Kidney (tissue), 14 donors: Measurements from ENCODE around the gene IL10RA. TPM values are rescaled to one million over a fixed set of nuclear protein-coding genes. Genes with fewer than 3 reads are reported as not detected.

Experiments
- DNase-seq, 5 donors: peaks; one replicate each; pipeline ENCODE4 v3.0.0-alpha.2; 2013 to 2020
- FAIRE-seq: peaks from 2 replicates; lab custom pipeline; 2012; peaks lifted over from hg19 to GRCh38; lab: Jason Lieb, UNC
- H3K27ac ChIP-seq, 2 donors: one replicate each; pipeline ENCODE4 v1.7.0; 2013; ENCODE audit warnings: low read depth in 2 of 2, low read length in 2 of 2, inconsistent platforms in 1 of 2
- H3K27me3 ChIP-seq: one replicate; pipeline ENCODE4 v1.7.1; 2013; ENCODE audit warnings: low read length, inconsistent platforms; ENCODE audit not compliant: control insufficient read depth, insufficient read depth
- H3K36me3 ChIP-seq, 3 donors: one replicate each; pipeline versions ENCODE4 v1.7.0 to v1.7.1; 2013; ENCODE audit warnings: low read length in 3 of 3, control low read depth in 1 of 3, inconsistent platforms in 1 of 3; ENCODE audit not compliant: insufficient read depth in 3 of 3, control insufficient read depth in 2 of 3
- H3K4me1 ChIP-seq, 3 donors: one replicate each; pipeline versions ENCODE4 v1.7.0 to v1.7.1; 2013; ENCODE audit warnings: low read length in 3 of 3, inconsistent platforms in 1 of 3, low read depth in 1 of 3; ENCODE audit not compliant: control insufficient read depth in 2 of 3, insufficient read depth in 2 of 3
- H3K4me3 ChIP-seq, 3 donors: one replicate each; pipeline versions ENCODE4 v1.7.0 to v1.8.1; 2013; ENCODE audit warnings: low read length in 3 of 3, control low read depth in 1 of 3, inconsistent platforms in 1 of 3
- H3K9ac ChIP-seq, 3 donors: one replicate each; pipeline versions ENCODE4 v1.7.0 to v1.7.1; 2013; ENCODE audit warnings: low read length in 3 of 3, control low read depth in 1 of 3, inconsistent platforms in 1 of 3
- H3K9me3 ChIP-seq, 3 donors: one replicate each; pipeline versions ENCODE4 v1.7.0 to v1.7.1; 2013; ENCODE audit warnings: low read length in 3 of 3, control low read depth in 1 of 3, inconsistent platforms in 1 of 3; ENCODE audit not compliant: control insufficient read depth in 2 of 3, insufficient read depth in 1 of 3
- intact Hi-C: fragments of 100-400 bp; cut with DNase I; formaldehyde crosslinking; loops from one replicate; pipeline ENCODE4 v1.11.1; 2022
- polyA plus RNA-seq: library from polyadenylated mRNA; stranded (reverse); fragments of 350-450 nt; fragmentation: Illumina TruSeq; extraction: RNeasy Lipid Tissue Mini Kit (QIAGEN cat#74804); gene quantifications from one replicate; pipeline ENCODE4 v1.2.3, GENCODE V29; 2014; ENCODE audit warnings: low read depth, low replicate concordance; ENCODE audit not compliant: insufficient read depth
- total RNA-seq: library from RNA; stranded (reverse); fragmentation: NEBNext Ultra II Directional; extraction: Animal tissue kit (Norgen Biotek cat#: 25700); gene quantifications from one replicate; pipeline ENCODE4 v1.2.1, GENCODE V29; 2021
- TF ChIP-seq, protein P1 (sequence below): IDR thresholded peaks from 3 replicates; pipeline ENCODE4 v1.5.1; 2012; ENCODE audit warnings: mild to moderate bottlenecking, moderate library complexity, borderline replicate concordance; ENCODE audit not compliant: insufficient read depth; ENCODE audit errors: extremely low read depth
- donor health status: control.
- donor health status: control.
- donor health status: control.
- donor health status: control.
- donor health status: control.
- donor health status: DM: yes; HTN: yes; CAD: no.
- donor health status: Normal renal cell carcinoma (clear cell type).

Gene IL10RA
- total and polyA plus RNA-seq, 2 donors from 2014 or later, result 1.8 to 37.2 TPM

DNA sequence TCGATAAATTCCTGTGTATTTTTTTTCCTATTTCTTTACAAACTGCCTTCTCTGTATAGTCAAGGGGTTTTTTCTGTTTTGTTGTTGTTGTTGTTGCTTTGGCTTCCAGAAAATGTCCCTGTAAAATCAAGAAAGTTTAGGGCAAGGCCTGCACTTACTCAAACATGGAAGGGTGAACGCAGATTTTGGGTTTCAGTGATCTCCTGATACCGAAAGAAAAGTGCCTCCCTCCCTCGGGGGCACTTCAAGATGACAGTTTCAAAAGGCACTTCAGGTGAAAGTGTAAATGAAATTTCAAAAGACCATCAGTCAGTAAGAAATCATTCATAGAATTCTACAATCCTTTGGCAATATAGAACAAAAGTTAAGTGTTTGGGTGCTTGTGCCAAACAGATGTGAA lies 47.2 kb downstream of the IL10RA start:
- TF ChIP-seq, protein P1, sequence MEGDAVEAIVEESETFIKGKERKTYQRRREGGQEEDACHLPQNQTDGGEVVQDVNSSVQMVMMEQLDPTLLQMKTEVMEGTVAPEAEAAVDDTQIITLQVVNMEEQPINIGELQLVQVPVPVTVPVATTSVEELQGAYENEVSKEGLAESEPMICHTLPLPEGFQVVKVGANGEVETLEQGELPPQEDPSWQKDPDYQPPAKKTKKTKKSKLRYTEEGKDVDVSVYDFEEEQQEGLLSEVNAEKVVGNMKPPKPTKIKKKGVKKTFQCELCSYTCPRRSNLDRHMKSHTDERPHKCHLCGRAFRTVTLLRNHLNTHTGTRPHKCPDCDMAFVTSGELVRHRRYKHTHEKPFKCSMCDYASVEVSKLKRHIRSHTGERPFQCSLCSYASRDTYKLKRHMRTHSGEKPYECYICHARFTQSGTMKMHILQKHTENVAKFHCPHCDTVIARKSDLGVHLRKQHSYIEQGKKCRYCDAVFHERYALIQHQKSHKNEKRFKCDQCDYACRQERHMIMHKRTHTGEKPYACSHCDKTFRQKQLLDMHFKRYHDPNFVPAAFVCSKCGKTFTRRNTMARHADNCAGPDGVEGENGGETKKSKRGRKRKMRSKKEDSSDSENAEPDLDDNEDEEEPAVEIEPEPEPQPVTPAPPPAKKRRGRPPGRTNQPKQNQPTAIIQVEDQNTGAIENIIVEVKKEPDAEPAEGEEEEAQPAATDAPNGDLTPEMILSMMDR, result no peak
- no peaks in the 10 kb centered on the region for H3K4me1 ChIP-seq
- no peak overlapping the region for H3K9ac ChIP-seq
- H3K9me3 ChIP-seq, result no peaks in the 10 kb centered on the region
- H3K4me3 ChIP-seq, result no peak overlapping the region
- intact Hi-C loops, result no loop called here
- DNase-seq (no peak), FAIRE-seq (no peak)
- no peaks in the 10 kb centered on the region for H3K36me3 ChIP-seq
- no peaks in the 10 kb centered on the region for H3K27me3 ChIP-seq
- no peak overlapping the region for H3K27ac ChIP-seq

DNA sequence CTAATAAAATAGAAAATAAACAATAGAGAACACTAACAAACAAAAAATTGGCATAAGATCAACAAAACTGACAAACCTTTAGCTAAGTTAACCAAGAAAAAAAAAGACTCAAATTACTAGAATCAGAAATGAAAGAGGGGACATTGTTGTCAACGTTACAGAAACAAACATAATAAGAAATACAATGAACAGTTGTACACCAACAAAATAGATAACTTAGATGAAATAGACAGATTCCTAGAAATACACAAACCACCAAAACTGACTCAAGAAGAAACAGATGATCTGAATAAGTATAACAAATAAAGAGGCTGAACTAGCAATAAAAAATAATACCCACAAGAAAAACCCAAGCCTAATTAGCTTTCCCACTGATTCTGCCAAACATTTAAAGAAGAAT lies 55.9 kb downstream of the IL10RA start:
- DNase-seq (no peak), FAIRE-seq (no peak)
- H3K4me3 ChIP-seq, result no peak overlapping the region
- no peaks in the 10 kb centered on the region for H3K36me3 ChIP-seq
- H3K9ac ChIP-seq, result no peak overlapping the region
- no peak overlapping the region for H3K27ac ChIP-seq
- no peaks in the 10 kb centered on the region for H3K9me3 ChIP-seq
- H3K4me1 ChIP-seq, result no peaks in the 10 kb centered on the region
- intact Hi-C loops, result no loop called here
- H3K27me3 ChIP-seq, result no peaks in the 10 kb centered on the region
- TF ChIP-seq, protein P1, result no peak

- Histone ChIP-seq H3K27me3 (no peaks in the 10 kb centered on the region), H3K9ac (no peak overlapping the region), H3K9me3 (no peaks in the 10 kb centered on the region), H3K4me3 (no peak overlapping the region), H3K27ac (no peak overlapping the region), H3K36me3 (no peaks in the 10 kb centered on the region), H3K4me1 (no peaks in the 10 kb centered on the region)
- DNase-seq (no peak), FAIRE-seq (no peak)
- intact Hi-C loops, result no loop called here
- TF ChIP-seq, protein P1, result no peak
Observed at GRCh38 chr11:118042796-118043195, 56.6 kb downstream of the IL10RA start.

DNA sequence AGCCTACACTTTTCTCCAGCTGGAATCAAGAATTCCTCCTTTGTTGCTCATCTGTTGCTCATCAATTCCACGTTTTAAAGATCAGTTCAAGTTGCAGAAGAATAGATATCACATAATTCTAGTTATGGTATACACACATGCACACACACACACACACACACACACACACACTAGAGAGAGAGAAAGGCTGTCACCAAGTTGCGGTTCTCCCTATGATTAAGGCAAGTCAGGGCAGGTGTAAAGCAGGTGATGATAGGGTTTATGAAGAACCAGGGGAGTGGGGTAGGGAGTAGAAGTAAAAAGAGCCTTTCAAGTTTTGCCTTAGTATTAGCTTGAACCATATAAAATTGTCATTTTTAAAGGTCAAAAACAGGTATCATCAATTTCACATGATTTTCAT lies 59.0 kb downstream of the IL10RA start:
- H3K27ac ChIP-seq, result no peak overlapping the region
- TF ChIP-seq, protein P1, result no peak
- no peak for DNase-seq
- H3K4me1 ChIP-seq, result no peaks in the 10 kb centered on the region
- H3K36me3 ChIP-seq, result no peaks in the 10 kb centered on the region
- no peaks in the 10 kb centered on the region for H3K27me3 ChIP-seq
- H3K4me3 ChIP-seq, result no peak overlapping the region
- intact Hi-C loops, result no loop called here
- H3K9ac ChIP-seq, result no peak overlapping the region
- H3K9me3 ChIP-seq, result no peaks in the 10 kb centered on the region
- no peak for FAIRE-seq
